Urothelium cell line (cell line): ENCODE data around the gene STPG1.
A peak's percentile ranks its signal among the peaks of the same experiment; 100 is the strongest.
"Not testable (repeated sequence)": the region's sequence is repeated elsewhere in the genome, so short reads cannot be mapped to it uniquely, and the experiment has no call there.

Experiments used
- DNase-seq: peaks from one replicate; pipeline ENCODE4 v3.0.0; 2011; ENCODE audit warnings: low spot score, mixed read lengths
- FAIRE-seq: peaks from 2 replicates; lab custom pipeline; 2011; peaks lifted over from hg19 to GRCh38; lab: Jason Lieb, UNC

STPG1 gene, protein sequence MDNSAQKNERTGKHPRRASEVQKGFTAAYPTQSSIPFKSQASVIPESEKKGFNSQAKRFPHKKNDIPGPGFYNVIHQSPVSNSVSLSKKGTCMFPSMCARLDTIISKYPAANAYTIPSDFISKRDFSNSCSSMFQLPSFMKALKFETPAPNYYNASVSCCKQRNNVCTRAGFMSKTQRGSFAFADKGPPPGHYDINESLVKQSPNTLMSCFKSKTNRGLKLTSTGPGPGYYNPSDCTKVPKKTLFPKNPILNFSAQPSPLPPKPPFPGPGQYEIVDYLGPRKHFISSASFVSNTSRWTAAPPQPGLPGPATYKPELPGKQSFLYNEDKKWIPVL

DNA sequence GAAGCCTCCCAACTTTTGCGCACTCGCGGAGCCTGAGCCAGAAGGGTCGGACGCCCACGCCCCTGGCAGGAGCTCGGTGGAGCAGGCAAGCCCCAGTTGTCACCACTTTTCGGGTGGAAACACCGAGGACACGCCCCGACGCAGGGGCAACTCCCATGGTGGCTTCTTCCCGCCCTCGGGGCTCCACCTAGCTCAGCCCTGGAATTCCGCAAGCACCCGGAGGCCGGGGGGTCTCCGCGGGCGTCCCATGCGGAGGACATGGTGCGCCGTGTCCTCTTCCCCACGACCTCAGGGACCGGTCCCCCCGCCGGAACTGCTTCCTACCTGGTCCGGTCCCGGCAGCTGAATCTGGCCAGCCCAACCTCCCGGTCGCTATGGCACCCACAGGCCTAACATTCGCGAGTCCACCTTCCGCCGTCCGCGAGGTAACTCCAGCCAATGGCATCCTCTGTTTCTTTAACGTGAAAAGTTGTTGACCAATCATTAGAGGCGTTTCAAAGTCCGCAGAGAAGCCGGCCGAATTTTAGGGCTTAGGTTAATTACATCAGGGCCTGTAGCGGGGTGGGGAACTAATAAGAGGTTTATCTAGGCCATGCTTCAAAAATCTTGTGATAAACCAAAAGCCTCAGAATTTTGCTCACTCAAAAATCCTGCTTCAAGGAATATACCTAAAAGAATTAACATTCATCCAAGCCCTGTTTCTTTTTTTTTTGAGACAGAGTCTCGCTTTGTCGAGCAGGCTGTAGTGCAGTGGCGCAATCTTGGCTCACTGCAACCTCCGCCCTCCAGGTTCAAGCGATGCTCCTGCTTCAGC is at the start of gene STPG1:
Gene STPG1, minus strand, starts transcription at position 433 of the 814 bp plus-strand sequence. CDS start 12,394 bp downstream, outside the sequence.
- peak; percentile 9 for FAIRE-seq
- peak; percentile 95 for DNase-seq

DNA sequence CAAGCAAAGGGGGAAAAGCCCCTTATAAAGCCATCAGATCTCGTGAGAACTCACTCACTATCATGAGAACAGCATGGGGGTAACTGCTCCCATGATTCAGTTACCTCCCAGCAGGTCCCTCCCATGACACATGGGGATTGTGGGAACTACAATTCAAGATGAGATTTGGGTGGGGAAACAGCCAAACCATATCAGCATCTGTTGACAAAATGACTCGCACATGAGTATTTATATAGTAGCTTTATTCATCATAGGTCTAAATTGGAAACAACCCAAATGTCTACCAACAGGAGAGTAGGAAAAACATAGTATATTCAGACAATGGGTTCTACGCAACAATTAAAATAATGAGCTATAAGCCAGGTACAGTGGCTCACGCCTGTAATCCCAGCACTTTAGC is 48.5 kb upstream of the STPG1 start:
- FAIRE-seq, DNase-seq: not testable (repeated sequence)

DNA sequence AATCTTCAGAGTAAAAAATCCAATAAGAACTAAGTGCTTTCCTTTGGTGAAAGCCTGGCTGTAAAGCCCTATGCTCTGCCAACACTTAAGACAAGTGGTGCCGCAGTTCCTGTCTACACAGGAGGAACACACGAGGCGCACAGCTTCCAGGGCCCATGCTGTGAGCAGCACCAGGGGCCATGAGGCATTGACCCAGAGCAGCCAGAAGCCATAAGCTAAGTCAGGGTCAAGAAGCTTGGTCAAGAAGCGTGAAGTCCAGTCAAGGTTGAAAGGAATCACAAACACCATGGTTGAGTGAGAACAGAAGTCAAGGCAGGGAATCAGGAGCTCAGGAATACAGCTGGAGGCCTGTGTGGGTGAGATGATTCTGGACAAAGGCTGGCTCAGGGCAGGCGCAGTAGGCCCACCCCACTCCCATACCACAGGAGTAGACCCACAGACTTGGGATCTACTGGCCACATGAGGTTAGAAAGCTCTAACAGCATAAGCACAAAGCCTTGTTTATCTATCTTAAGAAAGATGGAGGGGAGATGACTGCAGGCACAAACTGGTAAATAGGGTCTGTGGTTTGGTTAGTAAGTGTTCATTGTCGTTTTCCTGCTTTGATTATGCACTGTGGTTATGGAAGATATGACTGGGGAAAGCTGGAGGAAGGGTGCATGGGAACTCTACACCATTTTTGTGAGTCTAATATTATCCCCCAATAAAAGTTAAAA is 46.1 kb upstream of the STPG1 start:
- no peak for FAIRE-seq
- DNase-seq: no peak

DNA sequence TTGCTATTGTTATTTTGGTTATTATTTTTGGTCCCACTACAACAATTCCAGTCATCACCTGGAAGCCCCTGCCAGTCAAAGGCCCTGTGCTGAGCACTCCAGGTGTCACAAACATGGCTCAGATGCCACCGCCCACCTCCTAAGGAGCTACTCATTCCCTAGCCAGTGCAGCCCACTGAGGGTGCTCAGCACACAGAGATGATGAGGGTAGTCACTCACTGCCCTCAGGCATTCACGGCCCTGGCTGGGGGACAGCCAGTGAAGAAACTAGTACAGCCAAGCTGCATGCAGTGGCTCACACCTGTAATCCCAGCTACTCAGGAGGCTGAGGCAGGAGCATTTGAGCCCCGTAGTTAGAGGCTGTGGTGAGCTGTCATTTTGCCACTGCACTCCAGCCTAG is 44.3 kb upstream of the STPG1 start:
- no peak for DNase-seq
- no peak for FAIRE-seq

DNA sequence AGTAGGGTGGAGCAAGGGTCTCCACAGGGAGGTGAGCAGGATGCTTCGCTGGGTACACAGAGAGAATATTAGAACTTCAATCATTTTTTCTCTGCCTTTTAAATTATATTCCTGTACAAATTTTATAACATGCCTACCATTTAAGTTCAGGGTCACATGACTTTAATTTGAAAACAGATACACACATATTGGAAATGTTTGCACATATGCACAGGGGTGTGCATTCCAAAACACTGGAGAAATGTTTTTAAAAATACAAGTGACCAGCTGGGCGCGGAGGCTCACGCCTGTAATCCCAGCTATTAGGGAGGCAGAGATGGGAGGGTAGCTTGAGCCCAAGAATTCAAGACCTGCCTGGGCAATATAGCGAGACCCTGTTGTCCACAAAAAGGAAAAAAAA is 41.7 kb upstream of the STPG1 start:
- FAIRE-seq (no peak), DNase-seq (no peak)

DNA sequence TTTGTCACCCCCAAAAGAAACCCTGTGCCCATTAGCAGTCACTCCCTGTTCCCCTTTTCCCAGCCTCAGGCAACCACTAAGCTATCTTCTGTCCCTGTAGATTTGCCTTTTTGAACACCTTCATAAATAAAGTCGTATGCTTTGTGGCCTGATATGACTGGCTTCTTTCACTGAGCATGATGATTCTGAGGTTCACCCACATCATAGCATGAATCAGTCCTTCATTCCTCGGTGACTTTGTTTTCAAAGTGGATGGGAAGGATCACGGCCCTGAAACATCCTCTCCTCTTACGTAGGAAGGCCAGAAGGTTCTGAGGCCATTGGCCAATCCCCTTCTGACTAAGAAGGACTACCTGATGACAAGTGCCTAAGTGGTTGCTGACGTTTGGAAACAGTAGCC is 41.1 kb upstream of the STPG1 start:
- no peak for DNase-seq
- no peak for FAIRE-seq

DNA sequence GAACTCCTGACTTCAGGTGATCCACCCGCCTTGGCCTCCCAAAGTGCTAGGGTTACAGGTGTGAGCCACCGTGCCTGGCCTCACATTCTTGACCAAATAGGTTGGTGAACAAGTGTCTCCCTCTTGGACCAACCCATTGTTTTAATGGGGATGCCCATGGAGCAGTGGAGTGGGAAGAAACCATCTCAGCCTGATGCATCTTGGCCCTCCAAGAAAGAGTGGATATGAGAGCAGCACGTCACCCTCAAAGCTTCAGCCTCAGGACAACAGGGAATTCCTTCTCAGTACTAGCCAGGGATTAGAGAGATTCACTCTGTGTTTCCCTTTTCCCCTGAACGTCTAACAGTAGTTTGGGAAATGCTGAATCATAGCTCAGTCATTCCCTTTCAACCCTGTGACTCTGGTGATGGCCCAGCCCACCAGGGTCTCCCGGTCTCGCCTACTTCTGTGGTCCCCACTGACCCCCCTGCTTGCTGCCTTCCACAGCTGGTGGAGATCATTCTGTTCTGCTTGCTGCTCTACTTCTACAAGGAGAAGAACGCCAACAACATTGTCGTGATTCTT is 39.4 kb upstream of the STPG1 start:
- no peak for DNase-seq
- no peak for FAIRE-seq

DNA sequence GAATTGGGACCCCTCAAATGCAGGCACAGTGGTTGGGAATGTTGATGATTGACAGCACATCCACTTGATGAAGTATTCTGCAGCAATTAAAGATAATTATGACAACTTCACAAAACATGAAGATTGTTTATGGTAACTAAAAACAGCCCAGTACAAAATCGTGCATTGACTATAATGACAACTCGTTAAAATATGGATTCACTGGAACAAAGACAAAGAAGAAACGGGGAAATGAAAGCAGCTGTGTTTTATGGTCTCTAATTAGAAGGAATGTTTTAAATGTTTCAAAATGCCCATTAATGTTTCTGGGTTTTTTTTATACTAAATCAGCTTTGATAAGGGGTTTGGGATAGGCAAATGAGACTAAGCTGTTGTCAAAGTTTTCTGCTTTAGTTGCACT is 38.2 kb upstream of the STPG1 start:
- DNase-seq (no peak), FAIRE-seq (no peak)

DNA sequence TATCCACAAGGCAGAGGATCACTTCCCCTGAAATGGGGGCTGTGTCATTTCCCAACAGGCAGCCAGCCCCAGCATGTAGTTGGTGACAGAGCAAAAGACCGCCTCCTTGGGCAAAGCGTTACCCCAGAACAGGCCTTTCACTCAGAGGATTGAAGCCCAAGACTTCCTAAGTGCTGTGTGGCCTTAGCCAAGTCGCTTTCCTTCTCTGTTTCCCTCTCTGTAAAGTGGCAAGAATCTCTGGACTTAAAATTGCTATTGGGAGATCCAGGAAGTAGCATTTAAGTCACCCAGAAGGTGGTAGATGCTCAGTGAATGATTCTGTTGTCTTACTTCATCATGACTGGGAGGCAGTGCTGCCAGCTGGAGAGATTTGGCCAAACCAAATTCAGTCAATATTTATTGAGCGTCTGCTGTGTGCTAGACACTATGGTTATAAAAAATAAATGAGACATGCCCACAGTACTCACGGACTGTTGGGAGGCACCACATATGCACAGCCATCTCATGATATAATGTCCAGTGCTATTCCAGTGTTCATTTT is 37.3 kb upstream of the STPG1 start:
- FAIRE-seq (no peak), DNase-seq (no peak)

DNA sequence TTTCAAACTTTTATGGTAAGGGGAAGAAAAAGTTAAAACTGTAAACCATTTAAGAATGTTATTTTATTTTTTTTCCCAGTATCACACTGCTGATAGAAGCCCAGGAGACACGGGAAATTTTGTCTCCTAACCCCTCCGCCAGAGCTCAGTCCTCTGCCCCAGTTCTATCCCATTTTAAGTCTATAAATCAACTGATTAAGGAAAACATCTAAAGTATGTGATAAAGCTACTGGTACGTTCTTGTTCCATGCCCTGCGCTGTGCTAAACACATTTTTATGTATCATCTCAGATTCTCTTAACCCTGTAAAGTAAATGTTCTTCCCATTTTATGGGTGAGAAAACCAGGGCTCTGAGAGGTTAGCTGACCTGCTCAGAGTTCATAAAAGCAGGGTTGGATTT is 36.7 kb upstream of the STPG1 start:
- FAIRE-seq (no peak), DNase-seq (no peak)

DNA sequence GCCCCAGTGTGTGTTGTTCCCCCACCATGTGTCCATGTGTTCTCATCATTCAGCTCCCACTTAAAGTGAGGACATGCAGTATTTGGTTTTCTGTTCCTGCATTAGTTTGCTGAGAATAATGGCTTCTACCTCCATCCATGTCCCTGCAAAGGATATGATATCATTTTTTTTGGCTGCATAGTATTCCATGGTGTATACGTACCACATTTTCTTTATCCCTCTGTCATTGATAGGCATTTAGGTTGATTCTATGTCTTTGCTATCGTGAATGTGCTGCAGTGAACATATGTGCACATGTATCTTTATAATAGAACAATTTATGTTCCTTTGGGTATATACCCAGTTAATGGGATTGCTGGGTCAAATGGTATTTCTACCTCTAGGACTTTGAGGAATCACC is 32.9 kb upstream of the STPG1 start:
- FAIRE-seq, DNase-seq: not testable (repeated sequence)

DNA sequence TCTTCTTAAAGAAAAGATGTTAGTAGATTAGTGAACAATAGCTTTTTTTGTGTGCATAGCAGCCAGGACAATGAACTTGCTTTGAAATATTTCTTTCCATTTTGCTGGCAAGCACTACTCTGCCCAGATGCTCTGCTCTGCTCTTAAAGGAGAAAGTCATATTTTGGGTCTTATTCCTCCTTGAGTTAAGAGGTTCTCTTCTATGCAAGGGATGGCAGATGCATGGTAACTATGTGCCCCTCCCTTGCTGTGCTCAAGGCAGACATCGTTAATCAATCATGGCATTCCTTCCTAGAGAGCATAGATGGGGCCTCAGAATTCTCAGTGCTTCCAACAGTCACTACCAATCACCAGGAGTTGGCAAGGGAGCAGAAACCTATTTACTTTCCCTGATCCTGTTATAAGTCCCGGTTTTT is 29.7 kb upstream of the STPG1 start:
- no peak for FAIRE-seq
- DNase-seq: no peak

DNA sequence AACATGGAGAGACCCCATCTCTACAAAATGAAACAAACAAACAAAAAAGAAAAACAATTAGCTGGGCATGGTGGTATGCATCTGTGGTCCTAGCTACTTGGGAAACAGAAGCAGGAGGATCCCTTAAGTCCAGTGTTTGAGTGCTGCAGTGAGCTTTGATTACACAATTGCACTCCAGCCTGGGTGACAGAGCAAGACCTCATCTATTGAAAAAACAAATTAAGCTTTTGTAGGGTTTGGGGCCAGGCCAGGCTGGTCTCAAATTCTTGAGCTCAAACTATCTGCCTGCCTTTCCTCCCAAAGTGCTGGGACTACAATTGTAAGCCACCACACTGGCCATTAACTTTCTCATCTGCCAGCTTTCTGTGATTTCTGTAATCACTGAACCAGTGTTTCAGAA is 29.2 kb upstream of the STPG1 start:
- FAIRE-seq: no peak
- no peak for DNase-seq

DNA sequence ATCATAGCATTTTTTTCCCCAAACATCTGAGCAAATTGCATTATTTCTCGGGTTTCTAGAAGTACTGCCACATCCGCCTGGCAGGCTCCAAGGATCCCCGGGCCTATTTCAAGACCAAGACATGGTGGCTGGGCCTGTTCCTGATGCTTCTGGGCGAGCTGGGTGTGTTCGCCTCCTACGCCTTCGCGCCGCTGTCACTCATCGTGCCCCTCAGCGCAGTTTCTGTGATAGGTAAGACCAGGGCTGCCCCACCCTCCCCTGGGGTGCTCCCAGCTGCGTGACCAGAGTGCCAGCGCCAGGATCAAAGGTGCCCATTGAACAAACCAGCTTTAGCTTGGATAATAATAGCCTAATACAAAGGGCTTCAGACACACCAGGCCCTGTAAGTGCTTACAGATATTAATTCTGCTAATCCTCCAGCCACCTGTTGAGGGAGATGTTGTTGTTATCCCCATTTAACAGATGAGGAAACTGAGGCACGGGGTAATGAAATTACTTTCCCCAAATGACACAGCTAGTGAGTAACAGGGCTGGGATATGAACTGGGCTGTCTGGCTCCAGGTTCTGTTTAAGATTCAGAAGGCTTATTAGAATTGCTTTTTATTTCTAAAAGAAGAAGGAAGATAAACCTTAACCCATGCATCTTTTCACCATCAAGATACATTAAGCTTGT is 28.6 kb upstream of the STPG1 start:
- FAIRE-seq (no peak), DNase-seq (no peak)

DNA sequence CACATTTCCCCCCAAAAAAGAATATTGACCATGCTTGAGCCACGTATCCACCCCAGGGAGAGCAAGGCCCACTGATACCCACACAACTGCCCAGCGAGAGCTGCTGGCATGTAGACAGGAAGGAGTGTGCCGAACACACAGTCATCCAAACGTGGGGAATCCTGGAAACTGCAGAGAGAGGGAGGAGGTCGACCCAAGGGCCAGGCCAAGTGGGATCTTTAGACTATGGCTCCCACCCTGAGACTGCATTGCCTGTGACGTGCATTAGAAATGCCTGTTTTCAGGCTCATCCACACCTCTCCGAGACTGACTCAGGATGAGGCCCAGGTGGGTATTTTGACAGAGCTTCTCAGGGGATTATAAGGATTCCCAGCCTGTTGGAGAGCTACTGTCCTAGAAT is 27.9 kb upstream of the STPG1 start:
- FAIRE-seq (no peak), DNase-seq (no peak)

DNA sequence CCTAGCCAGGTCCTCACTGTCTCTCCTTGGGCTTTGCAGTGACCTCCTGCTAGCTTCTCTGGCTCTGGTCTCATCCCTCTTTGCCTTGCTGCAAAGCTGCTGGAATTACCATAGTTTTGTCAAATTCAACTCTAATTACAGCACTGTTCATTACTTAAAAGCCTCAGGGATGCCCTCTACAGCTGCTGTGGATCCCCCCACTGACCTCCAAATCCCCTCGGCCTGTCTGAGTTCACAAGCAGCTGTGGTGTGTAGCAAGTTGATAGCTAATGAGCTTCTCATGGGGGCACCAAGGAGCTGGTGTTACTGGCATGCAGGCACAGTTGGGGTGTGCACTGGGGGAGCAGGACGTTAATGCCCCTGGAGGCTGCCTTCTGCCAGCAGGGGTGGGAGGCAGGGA is 26.9 kb upstream of the STPG1 start:
- FAIRE-seq (no peak), DNase-seq (no peak)

DNA sequence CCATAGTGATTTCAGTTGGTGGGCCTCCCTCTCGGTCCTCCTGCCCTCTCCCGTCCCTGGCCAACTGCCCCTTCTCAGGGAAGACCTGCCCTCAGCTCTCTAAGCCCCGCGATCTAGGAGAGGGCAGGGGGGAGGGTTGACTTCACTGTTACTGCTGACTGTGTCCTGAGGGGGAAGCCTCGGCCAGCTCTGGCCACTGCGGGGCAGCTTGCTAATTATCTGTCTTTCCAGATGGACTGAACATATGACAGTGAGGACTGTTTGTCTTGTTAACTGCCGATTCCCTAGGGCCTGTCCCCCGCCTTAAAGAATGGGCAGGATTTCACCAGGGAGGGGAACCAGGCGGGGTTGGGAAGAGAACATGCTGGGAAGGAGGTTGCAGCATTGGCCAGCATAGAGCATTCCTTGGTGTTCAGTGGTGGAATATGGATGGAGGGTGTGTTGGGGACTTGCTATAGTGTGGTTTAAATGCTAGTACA is 24.9 kb upstream of the STPG1 start:
- FAIRE-seq (no peak), DNase-seq (no peak)

DNA sequence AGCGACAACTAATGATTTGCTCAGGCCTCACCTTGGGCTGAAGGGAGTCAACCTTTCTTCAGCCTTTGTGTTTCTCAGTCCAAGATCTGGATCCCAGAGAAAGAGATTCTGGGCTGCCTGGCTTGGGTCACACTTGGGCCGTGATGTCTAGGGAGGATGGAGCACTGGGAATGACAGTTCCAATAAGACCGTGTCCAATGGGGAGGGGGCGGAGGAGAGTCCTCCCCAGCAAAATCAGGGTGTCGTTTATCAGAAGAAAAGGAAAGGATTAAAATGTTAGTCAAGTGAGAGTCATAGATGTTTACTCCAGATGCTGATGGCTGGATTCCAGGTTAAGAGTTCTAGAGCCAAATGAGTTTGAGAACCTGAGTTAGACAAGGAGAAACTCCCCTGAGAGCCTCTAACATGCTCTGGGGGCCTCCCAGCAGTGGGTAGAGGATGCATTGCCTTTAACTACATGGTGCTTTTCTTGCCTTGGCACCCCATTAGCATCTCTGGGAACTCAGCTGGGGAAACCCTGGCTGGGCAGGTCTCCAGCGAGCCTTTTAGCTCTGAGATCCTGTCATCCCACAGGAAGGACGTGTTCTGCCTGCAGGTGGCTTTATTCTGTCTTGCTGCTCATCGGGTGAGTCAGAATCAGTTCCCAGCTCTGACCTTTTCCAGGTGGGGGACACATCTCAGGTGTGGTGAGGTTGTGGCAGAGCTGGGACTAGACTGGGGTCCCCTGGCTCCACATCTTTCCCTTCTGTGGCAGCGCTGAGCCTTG is 24.2 kb upstream of the STPG1 start:
- no peak for FAIRE-seq
- no peak for DNase-seq

DNA sequence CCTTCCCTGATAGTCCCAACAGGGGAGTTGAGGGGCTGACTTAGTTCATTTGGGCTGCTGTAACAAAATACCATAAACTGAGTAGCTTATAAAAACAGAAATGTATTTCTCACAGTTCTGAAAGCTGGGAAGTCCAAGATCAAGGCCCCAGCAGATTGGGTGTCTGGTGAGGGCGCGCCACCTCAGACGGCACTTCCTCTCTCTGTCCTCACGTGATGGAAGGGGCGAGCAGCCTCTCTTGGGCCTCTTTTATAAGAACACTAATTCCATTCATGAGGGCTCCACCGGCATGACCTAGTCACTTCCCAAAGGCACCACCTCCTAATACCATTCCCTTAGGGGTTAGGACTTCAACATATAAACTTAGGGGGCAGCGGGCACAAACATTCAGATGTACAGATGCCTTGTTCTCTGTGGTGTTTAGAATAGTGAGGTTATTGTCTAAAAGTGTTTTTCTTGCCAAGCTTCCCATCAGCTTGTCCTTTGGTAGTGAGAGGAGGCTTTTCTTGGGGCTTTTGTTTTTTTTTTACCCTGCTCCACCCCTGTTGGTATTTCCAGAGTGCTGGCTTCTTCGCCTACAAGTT is 22.3 kb upstream of the STPG1 start:
- no peak for DNase-seq
- no peak for FAIRE-seq
